Neural crest cell (in vitro differentiated cells): Measurements from ENCODE around the gene TFIP11. TPM values are rescaled to one million over a fixed set of nuclear protein-coding genes. Genes with fewer than 3 reads are reported as not detected.

Experiments used
- DNase-seq: peaks from one replicate; pipeline ENCODE4 v3.0.0; 2021; ENCODE audit warnings: low read depth, mixed read lengths, low spot score
- H3K27ac Mint-ChIP-seq: one replicate; pipeline ENCODE4 v1.8.0; 2021; ENCODE audit warnings: mild to moderate bottlenecking, mixed read lengths; ENCODE audit not compliant: unreplicated experiment
- H3K27me3 Mint-ChIP-seq: 2 replicates; pipeline ENCODE4 v1.8.0; 2021; ENCODE audit warnings: low read depth, mild to moderate bottlenecking, mixed read lengths
- H3K36me3 Mint-ChIP-seq: 2 replicates; pipeline ENCODE4 v1.8.0; 2021; ENCODE audit warnings: low read depth, mild to moderate bottlenecking, mixed read lengths
- H3K4me1 Mint-ChIP-seq: 2 replicates; pipeline ENCODE4 v1.8.0; 2021; ENCODE audit warnings: mixed read lengths
- H3K4me3 Mint-ChIP-seq: one replicate; pipeline ENCODE4 v1.8.0; 2021; ENCODE audit warnings: mild to moderate bottlenecking, mixed read lengths
- H3K9me3 Mint-ChIP-seq: 2 replicates; pipeline ENCODE4 v1.8.0; 2021; ENCODE audit warnings: mixed read lengths
- CTCF ChIP-seq: fragments of 200-600 bp; sonication (generic); conservative IDR thresholded peaks from 2 replicates; pipeline ENCODE4 v1.5.0; 2021; ENCODE audit warnings: antibody characterized with exemption, mild to moderate bottlenecking
- total RNA-seq: library from RNA; stranded (reverse); gene quantifications from 2 replicates; pipeline ENCODE4 v1.2.1, GENCODE V29; 2021

TFIP11 gene
- total RNA-seq, 1 donor from 2014 or later: 33.6 TPM

- Mint-ChIP-seq H3K27me3 (no peaks in the 10 kb centered on the region), H3K4me3 (no peak overlapping the region), H3K36me3 (no peaks in the 10 kb centered on the region), H3K9me3 (no peaks in the 10 kb centered on the region), H3K4me1 (no peaks in the 10 kb centered on the region), H3K27ac (no peak overlapping the region)
- TF ChIP-seq CTCF: no peak
- DNase-seq: no peak
Observed at GRCh38 chr22:26522012-26522411, 9.7 kb upstream of the TFIP11 start.

- Mint-ChIP-seq H3K4me1 (peaks cover 20% of the 10 kb centered on the region), H3K27me3 (no peaks in the 10 kb centered on the region), H3K36me3 (no peaks in the 10 kb centered on the region), H3K4me3 (no peak overlapping the region), H3K27ac (no peak overlapping the region), H3K9me3 (no peaks in the 10 kb centered on the region)
- no peak for DNase-seq
- no peak for TF ChIP-seq CTCF
Observed at GRCh38 chr22:26517429-26517828, 5.2 kb upstream of the TFIP11 start.

GRCh38 chr22:26516503-26516902, 4.2 kb upstream of the TFIP11 start:
- Mint-ChIP-seq H3K4me1 (peaks cover 29% of the 10 kb centered on the region), H3K4me3 (no peak overlapping the region), H3K27me3 (no peaks in the 10 kb centered on the region), H3K36me3 (no peaks in the 10 kb centered on the region), H3K9me3 (no peaks in the 10 kb centered on the region), H3K27ac (no peak overlapping the region)
- no peak for TF ChIP-seq CTCF
- no peak for DNase-seq

GRCh38 chr22:26515931-26516330, 3.7 kb upstream of the TFIP11 start:
- no peaks in the 10 kb centered on the region for H3K36me3 Mint-ChIP-seq
- TF ChIP-seq CTCF: no peak
- no peaks in the 10 kb centered on the region for H3K27me3 Mint-ChIP-seq
- peak overlapping the region; percentile 31 for H3K4me3 Mint-ChIP-seq
- H3K4me1 Mint-ChIP-seq: peaks cover 35% of the 10 kb centered on the region
- no peak overlapping the region for H3K27ac Mint-ChIP-seq
- DNase-seq: no peak
- no peaks in the 10 kb centered on the region for H3K9me3 Mint-ChIP-seq

GRCh38 chr22:26514419-26515161, 2.3 kb upstream of the TFIP11 start:
- Mint-ChIP-seq H3K27me3 (no peaks in the 10 kb centered on the region), H3K27ac (no peak overlapping the region), H3K9me3 (no peaks in the 10 kb centered on the region), H3K4me3 (peak overlapping the region; percentile 52), H3K36me3 (peaks cover 4% of the 10 kb centered on the region), H3K4me1 (peaks cover 39% of the 10 kb centered on the region)
- TF ChIP-seq CTCF: no peak
- no peak for DNase-seq
